GM13977 (cell line): ENCODE data around the gene AFF4.

Experiments
- DNase-seq: peaks from one replicate; pipeline ENCODE4 v3.0.0; 2012; ENCODE audit warnings: low spot score
- CTCF ChIP-seq: IDR thresholded peaks from 2 replicates; pipeline ENCODE4 v1.5.1; 2012; ENCODE audit warnings: mild to moderate bottlenecking, control low read depth; ENCODE audit not compliant: insufficient read depth; ENCODE audit errors: extremely low read depth, missing control alignments
- in situ Hi-C: fragments of 300-500 bp; cut with MboI; formaldehyde crosslinking; loops from one replicate; pipeline ENCODE4 v1.12.0; 2022; ENCODE audit warnings: low sequenced_read_pairs, low pct_unique_long_range_greater_than_20kb, mixed read lengths, inconsistent platforms; ENCODE audit not compliant: unreplicated experiment

AFF4 gene

DNA sequence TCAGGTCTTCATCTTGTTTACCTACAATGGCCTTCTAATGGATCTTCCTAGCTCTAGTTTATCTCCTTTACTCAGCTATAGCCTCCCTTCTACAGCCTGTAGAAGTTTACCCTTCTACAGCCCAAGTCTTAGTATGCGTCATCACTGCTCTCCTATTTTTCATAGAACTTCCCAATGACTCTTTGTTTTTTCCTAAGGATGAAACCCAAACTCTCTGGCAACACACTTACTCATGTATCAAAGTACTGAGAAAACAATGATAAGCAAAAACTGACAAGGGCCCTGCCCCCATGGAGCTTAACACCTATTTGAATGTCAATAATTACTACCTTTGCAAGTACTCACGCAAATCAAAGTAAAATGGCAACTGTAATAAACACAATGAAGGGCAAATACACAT is 56.3 kb downstream of the AFF4 start:
- in situ Hi-C loops: no loop called here
- no peak for DNase-seq

GRCh38 chr5:132905938-132906337 is 57.5 kb downstream of the AFF4 start:
- in situ Hi-C loops: no loop called here
- no peak for TF ChIP-seq CTCF
- DNase-seq: no peak

More for the DNA sequence above, 56.3 kb downstream of the AFF4 start:
- no peak for TF ChIP-seq CTCF

DNA sequence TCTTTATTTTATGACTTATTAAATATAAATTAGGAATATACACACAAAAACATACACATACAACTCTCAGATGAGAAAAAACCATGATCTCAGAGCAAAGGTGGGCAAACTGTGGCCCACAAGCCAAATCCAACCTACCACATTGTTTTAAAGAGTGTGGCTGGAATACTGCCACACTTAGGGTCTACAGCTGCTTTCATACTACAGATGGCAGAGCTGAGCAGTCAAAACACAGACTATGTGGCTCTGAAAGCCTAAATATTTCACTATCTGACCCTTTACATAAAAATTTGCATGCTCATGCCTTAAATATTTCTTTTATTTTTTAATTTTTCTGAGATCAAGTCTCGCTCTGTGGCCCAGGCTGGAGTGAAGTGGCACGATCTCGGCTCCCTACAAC is 61.7 kb downstream of the AFF4 start:
- DNase-seq: no peak
- TF ChIP-seq CTCF: no peak
- in situ Hi-C loops: no loop called here

- in situ Hi-C loops: no loop called here
- no peak for TF ChIP-seq CTCF
- no peak for DNase-seq
These were observed 62.4 kb downstream of the AFF4 start for GRCh38 chr5:132901036-132901435.

- no peak for TF ChIP-seq CTCF
- DNase-seq: no peak
- in situ Hi-C loops: no loop called here
These were observed 65.3 kb downstream of the AFF4 start for GRCh38 chr5:132898094-132898493.

GRCh38 chr5:132896685-132897084 is 66.7 kb downstream of the AFF4 start:
- TF ChIP-seq CTCF: no peak
- DNase-seq: no peak
- in situ Hi-C loops: no loop called here

GRCh38 chr5:132895719-132896305 is 67.6 kb downstream of the AFF4 start:
- DNase-seq: no peak
- no peak for TF ChIP-seq CTCF
- in situ Hi-C loops: no loop called here
